T1000 (cell line): ENCODE results near the gene GRK1.

Experiments
- DNase-seq: peaks from one replicate; lab custom pipeline; 2025; ENCODE audit warnings: mixed read lengths; lab: John Stamatoyannopoulos, UW

GRK1 gene

DNA sequence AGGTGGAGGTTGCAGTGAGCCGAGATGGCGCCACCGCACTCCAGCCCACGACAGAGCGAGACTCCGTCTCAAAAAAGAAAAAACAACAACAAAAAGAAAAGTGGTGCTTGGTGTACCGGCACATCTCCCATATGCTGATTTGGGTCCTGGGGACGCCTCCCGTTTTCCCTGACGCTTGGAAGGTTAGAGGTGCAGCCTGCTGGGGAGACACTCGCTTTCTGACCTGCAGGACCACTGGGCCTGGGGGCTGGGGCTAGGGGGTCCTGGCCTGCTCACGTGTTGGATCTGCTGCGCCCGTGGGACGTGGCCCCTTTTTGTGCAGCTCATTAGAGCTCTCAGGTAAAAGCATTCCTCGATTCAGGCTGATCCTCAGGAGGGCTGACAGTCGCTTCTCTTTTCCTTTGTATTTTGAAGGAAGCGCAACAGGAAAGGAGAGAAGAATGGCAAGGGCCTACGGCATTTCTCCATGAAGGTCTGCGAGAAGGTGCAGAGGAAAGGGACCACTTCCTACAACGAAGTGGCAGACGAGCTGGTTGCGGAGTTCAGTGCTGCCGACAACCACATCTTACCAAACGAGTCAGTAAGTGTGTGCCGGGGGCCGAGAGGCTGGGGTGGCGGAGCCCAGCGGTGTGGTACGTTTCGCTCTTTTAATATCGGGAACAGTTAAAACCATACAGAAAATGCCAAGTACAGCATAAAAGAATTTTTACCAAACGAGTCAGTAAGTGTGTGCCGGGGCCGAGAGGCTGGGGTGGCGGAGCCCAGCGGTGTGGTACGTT, 34.1 kb upstream of the GRK1 start:
- DNase-seq: no peak

DNA sequence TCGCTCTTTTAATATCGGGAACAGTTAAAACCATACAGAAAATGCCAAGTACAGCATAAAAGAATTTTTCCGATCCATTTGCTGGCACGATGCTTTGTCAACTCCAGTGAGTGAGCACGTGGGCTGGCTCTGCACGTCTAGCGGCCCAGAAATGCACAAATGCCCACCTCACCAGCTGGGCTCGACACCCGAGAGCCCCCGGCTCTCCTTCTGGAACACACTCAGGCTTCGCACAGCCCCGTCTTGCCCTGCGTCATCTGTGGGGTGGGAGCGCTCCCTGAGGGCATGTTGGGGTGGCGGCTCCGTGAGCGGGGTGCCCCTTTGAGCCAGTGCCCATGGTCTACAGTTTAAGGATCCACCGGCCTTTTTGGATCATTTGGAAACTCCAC, 33.5 kb upstream of the GRK1 start:
- DNase-seq: no peak

DNA sequence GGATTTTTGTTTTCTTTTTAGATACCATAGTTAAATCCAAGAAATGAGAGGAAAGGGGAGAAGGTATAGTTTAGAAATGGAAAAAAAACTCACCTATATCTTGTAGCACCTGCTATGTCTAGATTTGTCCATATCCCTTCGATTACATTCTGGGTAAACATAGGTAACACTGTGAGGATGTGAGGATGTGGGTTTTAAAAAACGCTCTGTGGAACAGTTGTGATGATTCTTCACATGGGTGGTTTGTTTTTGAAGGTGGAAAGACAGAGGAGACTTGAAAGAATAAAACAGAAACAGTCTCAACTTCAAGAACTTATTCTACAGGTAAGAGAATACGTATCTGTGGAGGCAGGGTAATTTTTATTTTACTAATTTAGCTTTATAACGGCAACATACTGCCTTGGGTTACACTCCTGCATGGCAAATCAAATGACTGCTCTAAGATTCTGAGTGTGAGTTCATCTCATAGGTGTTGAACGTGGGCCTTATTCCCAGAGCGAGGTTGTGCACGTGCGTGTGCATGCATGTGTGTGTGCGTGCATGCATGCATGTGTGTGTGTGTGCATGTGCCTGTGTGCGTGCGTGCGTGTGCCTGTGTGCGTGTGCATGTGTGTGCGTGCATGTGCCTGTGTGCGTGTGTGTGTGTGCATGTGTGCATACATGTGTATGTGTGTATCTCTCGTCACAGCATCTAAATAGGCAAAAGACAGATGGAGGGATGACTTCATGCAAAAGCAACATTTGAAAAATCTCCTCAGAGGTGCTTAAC, 32.6 kb upstream of the GRK1 start:
- DNase-seq: no peak

DNA sequence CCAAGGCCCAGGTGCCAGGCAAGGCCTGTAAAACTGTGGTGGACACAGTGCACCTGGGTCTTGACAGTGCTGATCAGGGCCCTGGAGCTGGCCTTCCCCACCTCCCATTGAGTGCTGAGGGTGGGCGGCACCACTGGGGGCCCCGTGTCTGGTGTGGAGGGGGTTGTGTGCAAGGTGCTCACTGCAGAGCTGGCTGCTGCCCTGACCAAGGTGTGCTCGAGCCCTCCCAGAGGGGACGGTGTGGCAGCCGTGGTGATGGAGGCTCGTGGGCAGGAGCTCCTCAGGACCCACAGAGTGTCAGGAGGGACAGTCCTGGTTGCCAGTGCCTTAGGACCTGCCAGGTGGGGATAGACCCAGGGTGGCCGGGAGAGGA, 32.0 kb upstream of the GRK1 start:
- DNase-seq: no peak

DNA sequence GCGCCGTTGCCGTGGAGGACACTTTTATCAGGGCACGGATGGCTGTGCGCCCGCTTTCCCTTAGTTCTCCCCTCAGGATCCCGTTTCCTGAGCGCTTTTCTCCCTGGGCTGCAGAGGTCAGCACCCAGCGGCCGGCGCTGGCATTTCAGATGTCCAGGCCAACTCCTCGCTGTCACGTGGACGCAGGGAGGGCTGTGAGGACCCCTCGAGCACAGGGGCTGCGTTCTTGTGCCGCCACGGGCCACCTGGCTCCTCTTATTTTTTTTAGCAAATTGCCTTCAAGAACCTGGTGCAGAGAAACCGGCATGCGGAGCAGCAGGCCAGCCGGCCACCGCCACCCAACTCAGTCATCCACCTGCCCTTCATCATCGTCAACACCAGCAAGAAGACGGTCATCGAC, 31.3 kb upstream of the GRK1 start:
- no peak for DNase-seq

DNA sequence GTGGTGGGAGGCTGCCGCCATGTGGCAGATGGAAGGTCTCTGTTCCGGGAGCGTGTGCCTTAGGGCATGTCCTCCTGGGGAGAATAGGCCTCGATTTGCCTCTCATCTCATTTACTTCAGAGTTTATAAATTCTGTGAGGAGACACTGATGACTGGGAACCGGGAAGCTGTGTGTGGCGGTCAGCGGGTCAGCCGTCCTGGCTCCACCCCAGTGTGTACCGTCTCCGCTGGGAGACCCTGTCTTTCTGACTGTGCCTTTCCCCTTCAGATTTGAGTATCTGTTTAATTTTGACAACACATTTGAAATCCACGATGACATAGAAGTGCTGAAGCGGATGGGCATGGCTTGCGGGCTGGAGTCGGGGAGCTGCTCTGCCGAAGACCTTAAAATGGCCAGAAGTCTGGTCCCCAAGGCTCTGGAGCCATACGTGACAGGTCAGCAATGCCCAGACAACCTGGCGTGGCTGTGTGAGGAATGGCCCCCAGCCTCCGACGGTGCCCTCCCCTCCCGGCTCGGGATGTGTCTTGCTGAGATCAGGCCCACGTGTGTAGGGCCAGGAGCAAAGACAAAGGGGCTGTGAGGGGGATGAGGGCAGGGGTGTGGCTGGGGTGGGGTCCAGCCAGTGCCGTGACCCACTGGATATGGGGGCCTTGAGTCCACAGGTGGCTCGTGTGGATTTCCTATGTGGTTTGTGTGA, 30.6 kb upstream of the GRK1 start:
- DNase-seq: no peak

DNA sequence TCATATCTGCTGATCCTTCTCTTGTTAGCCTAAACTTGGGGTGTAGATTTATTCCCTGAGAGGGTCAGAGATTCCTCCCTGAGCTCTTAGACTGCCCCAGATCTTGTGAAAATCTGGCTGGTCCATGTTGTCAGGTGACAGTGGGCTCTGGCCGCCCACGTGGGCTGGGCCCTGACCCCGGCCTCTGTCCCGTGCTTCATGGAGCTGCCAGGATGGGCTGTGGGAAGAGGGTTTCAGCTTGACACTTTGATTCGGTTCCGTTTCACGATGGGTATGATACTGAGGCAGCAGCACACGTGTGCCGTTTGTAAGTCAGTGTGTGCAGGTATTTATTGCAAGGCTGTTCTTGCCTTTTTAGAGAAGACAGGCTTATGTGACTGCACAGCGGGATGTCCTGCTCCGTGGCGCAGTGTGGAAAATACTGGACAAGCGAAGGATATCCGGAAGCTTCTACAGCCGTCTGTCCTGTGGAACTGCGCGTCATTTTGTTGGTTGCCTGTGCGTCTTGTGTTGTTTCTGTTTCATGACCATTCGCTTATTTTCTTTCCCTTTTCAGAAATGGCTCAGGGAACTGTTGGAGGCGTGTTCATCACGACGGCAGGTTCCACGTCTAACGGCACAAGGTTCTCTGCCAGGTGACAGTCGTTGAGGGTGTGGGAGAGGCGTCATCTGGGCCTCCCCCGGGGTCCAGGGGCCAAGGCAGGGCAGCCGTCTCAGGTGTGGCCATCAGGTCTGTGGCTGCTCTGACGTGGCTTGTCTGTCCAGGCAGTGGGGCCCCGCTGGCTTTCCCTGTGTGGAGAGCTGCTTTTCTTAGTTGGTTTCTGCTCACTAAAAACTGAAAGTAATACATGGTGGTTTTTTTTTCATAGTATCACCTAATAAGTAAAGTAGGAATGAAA, 29.5 kb upstream of the GRK1 start:
- no peak for DNase-seq

DNA sequence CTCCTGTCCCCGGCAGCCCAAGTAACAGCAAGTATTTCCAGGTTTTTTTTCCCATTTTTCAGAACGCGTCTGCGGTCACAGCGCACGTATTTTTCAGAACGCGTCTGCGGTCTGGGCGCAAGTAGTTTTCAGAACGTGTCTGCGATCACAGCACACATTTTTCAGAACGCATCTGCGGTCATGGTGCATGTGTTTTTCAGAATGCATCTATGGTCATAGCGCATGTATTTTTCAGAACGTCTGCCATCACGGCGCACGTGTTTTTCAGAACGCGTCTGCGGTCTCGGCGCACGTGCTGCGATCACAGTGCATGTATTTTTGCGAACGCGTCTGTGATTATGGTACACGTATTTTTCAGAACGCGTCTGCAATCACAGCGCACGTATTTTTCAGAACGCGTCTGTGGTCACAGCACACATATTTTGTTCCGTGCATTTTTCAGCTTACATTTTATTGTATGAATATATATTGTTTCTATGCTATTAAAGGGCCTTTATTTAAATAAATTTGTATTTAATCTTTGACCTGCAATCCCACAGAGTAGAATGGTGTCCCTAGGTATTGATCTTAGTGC, 28.8 kb upstream of the GRK1 start:
- no peak for DNase-seq

DNA sequence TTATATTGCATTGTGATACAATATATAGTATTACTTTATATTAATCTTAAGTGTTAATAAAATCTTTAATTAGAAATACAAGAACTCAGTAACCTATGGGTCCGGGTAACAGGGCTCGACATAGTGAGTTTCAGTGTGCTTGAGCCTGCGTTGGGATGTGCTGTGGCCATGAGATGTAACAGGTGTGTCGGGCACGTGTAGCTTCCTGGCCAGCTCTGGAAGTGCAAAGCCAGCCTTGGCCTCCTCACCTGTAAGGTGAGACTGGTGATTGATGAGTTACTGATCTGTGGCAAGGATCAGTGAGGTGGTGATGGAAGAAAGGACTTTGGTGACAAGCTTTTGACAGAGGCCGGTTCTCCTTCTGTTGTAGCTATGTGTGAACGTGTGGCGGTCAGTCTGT, 28.2 kb upstream of the GRK1 start:
- DNase-seq: no peak

DNA sequence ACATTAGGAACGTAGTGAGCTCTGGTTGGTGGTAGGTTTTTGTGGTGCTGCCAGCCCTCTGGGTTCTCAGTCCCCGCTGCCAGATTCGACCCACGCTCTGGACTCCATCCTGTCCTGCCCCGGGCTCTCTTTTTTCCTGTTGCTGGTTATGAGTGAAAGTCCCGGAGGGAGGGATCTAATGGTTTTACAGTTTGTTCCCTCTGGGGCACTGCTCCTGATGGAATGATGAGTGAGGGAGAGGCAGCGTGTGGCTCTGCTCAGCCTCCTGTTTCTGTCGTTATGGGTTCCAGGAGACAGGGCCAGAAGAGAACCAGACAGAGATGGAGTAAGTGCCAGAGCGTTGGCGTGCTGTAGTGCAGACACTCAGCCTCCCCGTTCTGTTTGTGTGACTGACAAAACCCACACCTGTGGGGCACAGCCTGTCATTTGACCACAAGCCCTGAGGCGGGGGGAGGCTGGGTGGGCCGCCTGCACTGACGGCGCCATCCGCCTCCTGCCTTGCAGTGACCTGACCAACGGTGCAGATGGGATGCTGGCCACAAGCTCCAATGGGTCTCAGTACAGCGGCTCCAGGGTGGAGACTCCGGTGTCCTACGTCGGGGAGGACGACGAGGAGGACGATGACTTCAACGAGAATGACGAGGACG, 27.3 kb upstream of the GRK1 start:
- DNase-seq: no peak

DNA sequence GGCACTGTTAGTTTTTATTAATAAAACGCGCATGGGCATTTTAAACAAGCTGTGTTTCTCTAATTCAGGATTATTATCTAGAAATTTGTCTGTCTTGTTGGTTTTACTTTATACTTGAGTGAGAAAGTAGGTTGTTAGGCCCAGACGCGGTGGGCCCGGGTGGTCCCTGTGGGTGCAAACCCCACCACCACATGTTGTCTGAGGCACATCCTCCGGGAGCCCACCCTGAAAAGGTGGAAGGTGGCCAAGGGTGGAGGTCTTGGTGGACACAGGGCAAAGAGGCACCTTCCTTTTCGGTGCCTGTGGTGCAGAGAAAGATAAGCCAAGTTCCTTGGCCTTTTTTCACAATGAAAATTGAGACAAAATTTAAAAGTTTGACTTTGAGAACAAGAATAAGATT, 25.6 kb upstream of the GRK1 start:
- no peak for DNase-seq

DNA sequence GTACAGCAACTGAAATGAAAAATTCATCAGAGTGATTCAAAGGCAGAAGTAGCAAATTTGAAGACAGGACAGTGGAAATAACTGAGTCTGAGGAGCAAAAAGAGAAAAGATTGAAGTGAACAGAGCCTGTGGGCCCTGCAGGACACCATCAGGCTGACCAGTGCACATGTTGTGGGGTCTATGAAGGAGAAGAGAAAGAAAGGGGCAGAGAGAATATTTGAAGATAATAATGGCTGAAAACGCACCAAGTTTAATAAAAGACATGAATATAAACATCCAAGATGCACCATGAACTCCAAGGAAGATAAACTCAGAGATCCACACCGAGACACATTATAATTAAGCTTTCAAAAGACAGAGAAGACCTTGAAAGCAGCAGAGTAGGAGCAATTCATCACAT, 24.5 kb upstream of the GRK1 start:
- DNase-seq: no peak

DNA sequence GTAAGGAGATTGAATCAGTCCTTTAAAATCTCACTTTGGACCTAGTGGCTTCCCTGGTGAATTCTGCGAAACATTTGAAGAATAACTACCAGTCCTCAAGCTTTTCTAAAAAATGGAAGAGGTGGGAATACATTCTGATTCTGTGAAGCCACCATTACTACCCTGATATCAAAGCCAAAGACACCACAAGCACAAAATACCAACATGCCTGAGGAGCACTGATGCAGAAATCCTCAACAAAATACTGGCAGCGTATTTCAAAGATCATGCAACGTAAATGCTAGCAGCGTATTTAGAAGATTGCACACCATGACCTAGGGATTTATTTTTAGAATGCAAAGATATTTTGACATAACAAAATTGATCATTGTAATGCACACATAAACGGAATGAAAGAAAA, 23.4 kb upstream of the GRK1 start:
- DNase-seq: no peak

DNA sequence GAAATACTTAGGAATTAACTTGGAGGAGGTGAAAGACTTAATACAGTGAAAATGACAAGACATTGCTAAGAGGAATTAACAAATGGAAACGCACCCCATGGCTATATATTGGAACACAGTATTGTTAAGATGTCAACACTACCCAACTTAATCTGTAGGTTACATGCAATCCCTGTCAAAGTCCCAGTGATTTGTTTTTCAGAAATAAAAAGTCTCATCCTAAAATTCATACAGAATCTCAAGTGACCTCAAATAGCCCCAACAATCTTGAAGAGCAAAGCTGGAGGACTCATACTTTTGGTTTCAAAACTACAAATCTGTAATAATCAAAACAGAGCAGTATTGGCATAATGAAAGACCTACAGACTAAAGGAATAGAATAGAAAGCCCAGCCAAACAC, 22.2 kb upstream of the GRK1 start:
- DNase-seq: no peak

DNA sequence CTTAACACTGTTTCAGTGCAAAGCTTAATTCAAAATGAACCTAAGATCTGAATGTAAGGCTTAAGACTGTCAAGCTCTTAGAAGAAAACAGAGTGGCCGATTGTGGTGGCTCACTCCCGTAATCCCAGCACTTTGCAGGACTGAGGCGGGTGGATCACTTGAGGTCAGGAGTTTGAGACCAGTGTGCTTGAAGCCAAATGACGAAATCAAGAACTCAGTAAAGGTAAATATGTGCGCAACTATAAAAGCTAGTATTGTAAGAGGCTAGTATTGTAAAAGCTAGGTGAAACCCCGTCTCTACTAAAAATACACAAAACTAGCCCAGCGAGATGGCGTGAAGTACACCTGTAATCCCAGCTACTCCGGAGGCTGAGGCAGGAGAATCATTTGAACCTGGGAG, 21.7 kb upstream of the GRK1 start:
- DNase-seq: no peak

DNA sequence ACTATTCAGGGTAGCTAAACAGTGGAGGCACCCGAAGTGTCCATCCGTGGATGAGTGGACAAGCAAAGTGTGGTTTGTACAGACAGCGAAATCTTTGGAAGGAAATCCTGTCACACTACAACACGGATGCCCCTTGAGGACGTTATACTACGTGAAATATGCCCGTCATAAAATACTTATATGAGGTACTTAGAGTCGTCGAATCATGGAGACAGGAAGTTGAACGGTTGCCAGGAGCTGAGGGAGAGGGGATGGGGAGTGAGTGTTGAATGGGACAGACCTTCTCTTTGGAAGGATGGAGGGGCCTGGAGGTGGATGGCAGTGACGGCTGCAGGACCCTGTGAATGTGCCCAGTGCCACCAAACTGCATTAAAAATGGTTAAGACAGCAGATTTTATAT, 20.6 kb upstream of the GRK1 start:
- DNase-seq: no peak

DNA sequence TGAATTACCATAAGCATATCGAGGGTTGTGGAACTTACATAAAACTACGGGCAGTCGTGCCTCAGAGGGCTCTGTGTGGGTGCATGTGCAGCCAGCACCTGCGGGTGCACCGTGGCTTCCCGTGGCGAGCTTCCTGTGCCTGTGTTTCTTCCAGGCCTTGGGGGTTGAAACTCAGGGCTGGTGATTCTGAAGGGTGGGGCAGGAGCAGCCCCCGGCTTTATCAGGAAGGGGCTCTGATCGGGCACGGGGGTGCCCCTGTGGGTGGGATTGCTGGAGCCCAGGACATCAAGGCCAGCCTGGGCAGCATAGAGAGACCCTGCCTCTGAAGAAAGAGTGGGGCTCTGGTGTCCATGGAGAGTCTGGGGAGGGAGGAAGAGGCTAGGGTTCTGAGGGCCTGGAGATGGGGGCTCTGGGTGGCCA, 20.1 kb upstream of the GRK1 start:
- no peak for DNase-seq

DNA sequence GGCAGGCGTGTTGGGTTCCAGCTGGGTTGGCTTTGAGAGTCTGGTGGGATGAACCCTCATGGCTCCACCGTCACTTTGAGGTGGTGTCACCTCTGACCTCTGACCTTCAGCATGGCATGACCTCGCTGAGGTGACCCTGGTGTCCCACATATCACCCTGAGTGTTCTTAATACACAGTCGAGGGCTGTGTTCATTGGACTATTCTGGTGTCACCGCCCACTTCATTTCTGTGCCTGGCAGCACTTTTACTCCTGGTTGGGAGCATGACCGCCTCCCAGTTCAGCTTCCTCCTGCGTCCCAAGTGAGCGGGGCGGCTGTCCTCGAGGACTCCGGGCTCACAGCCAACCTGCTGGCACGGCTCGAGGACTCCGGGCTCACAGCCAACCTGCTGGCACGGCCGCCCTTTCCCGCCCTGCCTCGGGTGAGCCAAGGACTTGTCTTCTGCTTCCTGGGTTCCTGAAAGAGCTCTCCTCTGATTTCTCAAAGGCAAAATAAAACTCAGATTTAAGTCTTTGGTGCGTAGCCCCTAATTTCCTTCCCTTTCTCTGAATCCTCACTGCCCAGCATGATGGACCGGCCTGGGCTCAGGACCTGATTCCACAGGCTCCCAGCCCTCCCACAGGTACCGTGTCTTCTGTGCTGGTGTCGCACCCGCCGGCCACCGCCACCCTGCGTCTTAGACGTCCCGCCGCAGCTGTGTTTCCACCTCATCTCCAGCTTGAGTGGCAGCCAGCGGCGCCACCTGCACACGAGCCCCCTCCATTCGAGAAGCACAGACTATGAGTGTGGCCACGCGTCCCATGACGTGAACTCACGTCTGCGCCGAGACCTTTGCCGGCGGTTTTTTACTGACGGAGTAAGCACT, 19.4 kb upstream of the GRK1 start:
- peak; percentile 56 for DNase-seq

DNA sequence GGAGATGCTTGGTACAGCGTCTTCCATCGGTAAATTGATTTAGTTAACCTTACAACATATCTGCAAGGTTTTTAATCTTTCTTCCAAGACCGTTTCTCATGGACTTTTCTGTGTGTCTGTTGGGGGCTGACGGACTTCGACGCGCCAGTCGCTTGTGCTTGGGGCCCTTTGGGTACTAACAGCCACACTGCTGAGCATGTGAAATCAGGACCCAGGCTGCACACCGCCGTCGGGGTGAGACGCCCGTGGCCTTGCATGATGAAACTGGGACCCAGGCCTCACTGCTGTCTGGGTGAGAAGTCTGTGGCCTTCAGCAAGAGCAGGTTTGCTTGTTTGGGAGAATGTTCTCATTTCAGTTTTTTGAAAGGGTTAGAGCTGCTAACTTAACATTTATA, 18.8 kb upstream of the GRK1 start:
- DNase-seq: no peak

DNA sequence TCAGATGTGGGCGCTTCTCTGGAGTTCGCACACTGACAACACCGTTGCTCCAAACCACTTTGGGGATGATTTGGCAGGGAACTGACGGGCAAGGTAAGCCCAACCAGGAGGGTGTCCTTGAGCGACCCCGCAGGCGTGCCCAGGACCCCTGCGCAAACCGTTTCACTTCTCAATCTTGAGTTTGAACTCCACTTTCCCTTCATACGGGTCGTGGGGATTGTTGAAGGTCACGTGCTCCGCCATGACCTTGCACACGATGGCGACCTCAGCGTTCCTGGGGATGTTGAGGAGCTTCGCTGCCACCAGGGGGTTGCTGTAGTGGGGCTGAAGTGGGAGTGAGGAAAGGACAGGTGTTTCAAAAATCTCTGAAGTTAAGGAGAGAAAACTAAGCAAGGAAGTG, 17.8 kb upstream of the GRK1 start:
- DNase-seq: no peak
